K562 (cell line): ENCODE results near the gene NEIL1. TPM values are rescaled to one million over a fixed set of nuclear protein-coding genes. Genes with fewer than 3 reads are reported as not detected.

Source experiments
- HDAC8 ChIP-seq: fragments of 450-650 bp; IDR thresholded peaks from 2 replicates; pipeline ENCODE4 v1.6.1; 2016; ENCODE audit warnings: mild to moderate bottlenecking, missing genetic modification characterization, moderate library complexity, missing compliant biosample characterization
- HNRNPK ChIP-seq: fragments of 200-400 bp; formaldehyde crosslinking; IDR thresholded peaks from one replicate; pipeline ENCODE4 v1.6.1; 2018; ENCODE audit warnings: mild to moderate bottlenecking, low read depth, low read length; ENCODE audit not compliant: poor library complexity, severe bottlenecking
- MAZ ChIP-seq, 2 experiments: fragments of 450-650 bp in 1 of 2; sonication (generic) in 1 of 2; formaldehyde crosslinking; IDR thresholded peaks in 1 of 2; conservative IDR thresholded peaks in 1 of 2; 2 replicates each; pipeline versions ENCODE4 v1.4.0 to v1.5.0; 2020; ENCODE audit warnings: mild to moderate bottlenecking in 1 of 2, missing genetic modification reagents in 1 of 2
- NR2C1 ChIP-seq, 2 experiments: fragments of 450-650 bp; IDR thresholded peaks; 2 replicates each; pipeline ENCODE4 v1.6.1; 2017; ENCODE audit warnings: mild to moderate bottlenecking in 2 of 2, antibody characterized with exemption in 1 of 2, inconsistent platforms in 1 of 2, missing compliant biosample characterization in 1 of 2, missing genetic modification characterization in 1 of 2
- PHF20 ChIP-seq: fragments of 450-650 bp; IDR thresholded peaks from 2 replicates; pipeline ENCODE4 v1.6.1; 2018; ENCODE audit not compliant: partially characterized antibody
- RBM39 ChIP-seq: fragments of 200-400 bp; formaldehyde crosslinking; optimal IDR thresholded peaks from 2 replicates; pipeline ENCODE3; 2018; ENCODE audit warnings: low read depth, low read length
- TAF15 ChIP-seq: fragments of 200-400 bp; formaldehyde crosslinking; IDR thresholded peaks from 2 replicates; pipeline ENCODE4 v1.6.1; 2017; ENCODE audit warnings: mild to moderate bottlenecking, low read depth, low read length, moderate library complexity
- TCF3 ChIP-seq: sonication (generic); formaldehyde crosslinking; IDR thresholded peaks from 2 replicates; pipeline ENCODE4 v1.4.0; 2020; ENCODE audit warnings: mild to moderate bottlenecking, missing genetic modification reagents
- ZC3H8 ChIP-seq: fragments of 450-650 bp; IDR thresholded peaks from 2 replicates; pipeline ENCODE4 v1.6.1; 2017
- ZNF174 ChIP-seq: fragments of 250-450 bp; sonication (Bioruptor Pico); IDR thresholded peaks from 2 replicates; pipeline ENCODE4 v1.4.0; 2020; ENCODE audit warnings: mild to moderate bottlenecking
- ZNF584 ChIP-seq: fragments of 200-800 bp; sonication (Bioruptor generic); IDR thresholded peaks from 2 replicates; pipeline ENCODE4 v1.6.1; 2016; ENCODE audit warnings: low read depth, mild to moderate bottlenecking, missing genetic modification characterization, missing compliant biosample characterization
- polyA plus RNA-seq, 8 experiments: library from polyadenylated mRNA; depleted of rRNA in 4 of 8; stranded (reverse) in 5 of 8; unstranded in 3 of 8; fragments of >200 nt; fragmentation: Nextera tagmentation in 2 of 8; fragmentation: Illumina TruSeq in 1 of 8; extraction: Ambion mirVana in 2 of 8; extraction: Trizol in 1 of 8; gene quantifications; 2 replicates each; pipeline versions ENCODE4 v1.2.1 to v1.2.3, GENCODE V29; 2011 to 2014; ENCODE audit warnings: inconsistent platforms in 1 of 8, missing spikeins in 1 of 8
- total RNA-seq, 7 experiments: library from RNA; depleted of rRNA in 6 of 7; stranded (reverse); fragments of >200 nt in 6 of 7; fragmentation: Illumina TruSeq in 2 of 7; extraction: Trizol in 2 of 7; gene quantifications; 2 replicates each; pipeline versions ENCODE4 v1.2.1 to v1.2.3, GENCODE V29; 2011 to 2021; ENCODE audit warnings: low replicate concordance in 1 of 7
- TF ChIP-seq, protein P1 (sequence below): sonication (generic); formaldehyde crosslinking; IDR thresholded peaks from 2 replicates; pipeline ENCODE4 v1.8.1; 2023; ENCODE audit warnings: mild to moderate bottlenecking, missing genetic modification reagents
- TF ChIP-seq, protein P2 (sequence below): fragments of 250-450 bp; sonication (Bioruptor Pico); IDR thresholded peaks from 2 replicates; pipeline ENCODE4 v1.5.1; 2021; ENCODE audit warnings: mild to moderate bottlenecking

NEIL1 gene
- total and polyA plus RNA-seq, 9 of the 15 experiments (the other 6 are each of a cell fraction or from before 2014, with no cell fraction given), result 0.14 to 4.3 (median 2.4) TPM

- TF ChIP-seq, protein P1, sequence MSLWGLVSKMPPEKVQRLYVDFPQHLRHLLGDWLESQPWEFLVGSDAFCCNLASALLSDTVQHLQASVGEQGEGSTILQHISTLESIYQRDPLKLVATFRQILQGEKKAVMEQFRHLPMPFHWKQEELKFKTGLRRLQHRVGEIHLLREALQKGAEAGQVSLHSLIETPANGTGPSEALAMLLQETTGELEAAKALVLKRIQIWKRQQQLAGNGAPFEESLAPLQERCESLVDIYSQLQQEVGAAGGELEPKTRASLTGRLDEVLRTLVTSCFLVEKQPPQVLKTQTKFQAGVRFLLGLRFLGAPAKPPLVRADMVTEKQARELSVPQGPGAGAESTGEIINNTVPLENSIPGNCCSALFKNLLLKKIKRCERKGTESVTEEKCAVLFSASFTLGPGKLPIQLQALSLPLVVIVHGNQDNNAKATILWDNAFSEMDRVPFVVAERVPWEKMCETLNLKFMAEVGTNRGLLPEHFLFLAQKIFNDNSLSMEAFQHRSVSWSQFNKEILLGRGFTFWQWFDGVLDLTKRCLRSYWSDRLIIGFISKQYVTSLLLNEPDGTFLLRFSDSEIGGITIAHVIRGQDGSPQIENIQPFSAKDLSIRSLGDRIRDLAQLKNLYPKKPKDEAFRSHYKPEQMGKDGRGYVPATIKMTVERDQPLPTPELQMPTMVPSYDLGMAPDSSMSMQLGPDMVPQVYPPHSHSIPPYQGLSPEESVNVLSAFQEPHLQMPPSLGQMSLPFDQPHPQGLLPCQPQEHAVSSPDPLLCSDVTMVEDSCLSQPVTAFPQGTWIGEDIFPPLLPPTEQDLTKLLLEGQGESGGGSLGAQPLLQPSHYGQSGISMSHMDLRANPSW, result no peak
- no peak for TF ChIP-seq TAF15
- TF ChIP-seq HNRNPK, result no peak
- TF ChIP-seq ZNF584 (CRISPR knock-in tag), result no peak
- no peak for TF ChIP-seq PHF20
- TF ChIP-seq HDAC8 (tag), result no peak
- TF ChIP-seq, protein P2, sequence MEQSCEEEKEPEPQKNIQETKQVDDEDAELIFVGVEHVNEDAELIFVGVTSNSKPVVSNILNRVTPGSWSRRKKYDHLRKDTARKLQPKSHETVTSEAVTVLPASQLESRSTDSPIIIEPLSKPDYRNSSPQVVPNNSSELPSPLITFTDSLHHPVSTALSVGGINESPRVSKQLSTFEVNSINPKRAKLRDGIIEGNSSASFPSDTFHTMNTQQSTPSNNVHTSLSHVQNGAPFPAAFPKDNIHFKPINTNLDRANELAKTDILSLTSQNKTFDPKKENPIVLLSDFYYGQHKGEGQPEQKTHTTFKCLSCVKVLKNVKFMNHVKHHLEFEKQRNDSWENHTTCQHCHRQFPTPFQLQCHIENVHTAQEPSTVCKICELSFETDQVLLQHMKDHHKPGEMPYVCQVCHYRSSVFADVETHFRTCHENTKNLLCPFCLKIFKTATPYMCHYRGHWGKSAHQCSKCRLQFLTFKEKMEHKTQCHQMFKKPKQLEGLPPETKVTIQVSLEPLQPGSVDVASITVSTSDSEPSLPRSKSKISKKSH (CRISPR knock-in tag), result no peak
- TF ChIP-seq RBM39, result no peak
- no peak for TF ChIP-seq NR2C1 (IDR thresholded peaks at IDR 0.05)
- TF ChIP-seq NR2C1 (tag; IDR thresholded peaks at IDR 0.05), result no peak
- TF ChIP-seq MAZ (CRISPR knock-in tag; conservative IDR thresholded peaks at IDR 0.05 in 1 of 2, IDR thresholded peaks at IDR 0.05 in 1 of 2), result no peak
- TF ChIP-seq ZNF174, result no peak
- TF ChIP-seq TCF3 (CRISPR knock-in tag), result no peak
- no peak for TF ChIP-seq ZC3H8
Observed at GRCh38 chr15:75306188-75306587, 40.7 kb upstream of the NEIL1 start (continued).
